PC-9 (cell line): ENCODE results near the gene PSORS1C1. TPM values are rescaled to one million over a fixed set of nuclear protein-coding genes. Genes with fewer than 3 reads are reported as not detected.
"Not testable (repeated sequence)": the region's sequence is repeated elsewhere in the genome, so short reads cannot be mapped to it uniquely, and the experiment has no call there.

Experiments
- BruUV-seq: library from RNA; stranded (reverse); fragments of 400-500 nt; replicated peaks from 2 replicates; lab custom pipeline; 2021; lab: Mats Ljungman, UMichigan
- CTCF ChIA-PET: fragments of 300-600 bp; sonication (Branson Sonifier 250); formaldehyde crosslinking; loops from one replicate; lab custom pipeline; 2022; ENCODE audit warnings: antibody characterized with exemption; lab: Charles Lee
- POLR2A ChIA-PET: fragments of 300-600 bp; sonication (Branson Sonifier 250); formaldehyde crosslinking; loops from one replicate; lab custom pipeline; 2022; ENCODE audit warnings: antibody characterized with exemption; ENCODE audit not compliant: unreplicated experiment; lab: Charles Lee
- DNase-seq, 2 experiments: peaks; one replicate each; pipeline versions ENCODE4 v3.0.0 to v3.0.0-alpha.2; 2015 to 2022; ENCODE audit warnings: mixed read lengths in 1 of 2
- H2AFZ ChIP-seq: fragments of 200-600 bp; sonication (generic); 2 replicates; pipeline ENCODE4 v1.8.1; 2017; ENCODE audit warnings: antibody characterized with exemption
- H3F3A ChIP-seq: fragments of 200-600 bp; sonication (generic); 2 replicates; pipeline ENCODE4 v1.8.1; 2017; ENCODE audit warnings: antibody characterized with exemption, mild to moderate bottlenecking, low read depth; ENCODE audit not compliant: insufficient read depth
- H3K27ac ChIP-seq: fragments of 200-600 bp; sonication (generic); 2 replicates; pipeline ENCODE4 v1.6.1; 2016; ENCODE audit warnings: mixed run types
- H3K27me3 ChIP-seq: fragments of 200-600 bp; sonication (generic); 2 replicates; pipeline ENCODE4 v1.6.1; 2016; ENCODE audit warnings: low read depth, mixed run types; ENCODE audit not compliant: insufficient read depth
- H3K36me3 ChIP-seq: fragments of 200-600 bp; sonication (generic); 2 replicates; pipeline ENCODE4 v1.6.1; 2016; ENCODE audit warnings: low read depth, mixed run types
- H3K4me1 ChIP-seq: fragments of 200-600 bp; sonication (generic); replicated peaks from 2 replicates; pipeline ENCODE4 v1.6.1; 2016; ENCODE audit warnings: mixed run types; ENCODE audit not compliant: insufficient read depth
- H3K4me2 ChIP-seq: fragments of 200-600 bp; sonication (generic); 2 replicates; pipeline ENCODE4 v1.6.1; 2017; ENCODE audit warnings: mixed run types
- H3K4me3 ChIP-seq: fragments of 200-600 bp; sonication (generic); 2 replicates; pipeline ENCODE4 v1.6.1; 2016; ENCODE audit warnings: mixed run types
- H3K79me2 ChIP-seq: fragments of 200-600 bp; sonication (generic); 2 replicates; pipeline ENCODE4 v1.6.1; 2017; ENCODE audit warnings: low read depth, mixed run types
- H3K9me2 ChIP-seq: fragments of 200-600 bp; sonication (generic); 2 replicates; pipeline ENCODE4 v1.8.1; 2017; ENCODE audit warnings: mild to moderate bottlenecking; ENCODE audit not compliant: insufficient read depth
- H3K9me3 ChIP-seq: fragments of 200-600 bp; sonication (generic); 2 replicates; pipeline ENCODE4 v1.8.1; 2016; ENCODE audit warnings: low read depth; ENCODE audit not compliant: insufficient read depth
- H4K20me1 ChIP-seq: fragments of 200-600 bp; sonication (generic); 2 replicates; pipeline ENCODE4 v1.8.1; 2017; ENCODE audit not compliant: insufficient read depth
- EZH2 ChIP-seq: fragments of 200-600 bp; sonication (generic); IDR thresholded peaks from 2 replicates; pipeline ENCODE4 v1.8.0; 2017; ENCODE audit warnings: antibody characterized with exemption, low read depth
- intact Hi-C: fragments of 100-400 bp; cut with micrococcal nuclease; formaldehyde crosslinking; loops from one replicate; pipeline ENCODE4 v1.10.0; 2022; ENCODE audit not compliant: unreplicated experiment
- total RNA-seq: library from RNA; stranded (reverse); gene quantifications from 2 replicates; pipeline ENCODE4 v1.2.3, GENCODE V29; 2021
- TF ChIP-seq, protein P1 (sequence below): fragments of 200-600 bp; sonication (generic); conservative IDR thresholded peaks from 2 replicates; pipeline ENCODE4 v1.6.1; 2017; ENCODE audit warnings: mixed run types, antibody characterized with exemption, mild to moderate bottlenecking, moderate library complexity

The PSORS1C1 gene
- total RNA-seq, 1 experiment from 2014 or later = 29.2 TPM

DNA sequence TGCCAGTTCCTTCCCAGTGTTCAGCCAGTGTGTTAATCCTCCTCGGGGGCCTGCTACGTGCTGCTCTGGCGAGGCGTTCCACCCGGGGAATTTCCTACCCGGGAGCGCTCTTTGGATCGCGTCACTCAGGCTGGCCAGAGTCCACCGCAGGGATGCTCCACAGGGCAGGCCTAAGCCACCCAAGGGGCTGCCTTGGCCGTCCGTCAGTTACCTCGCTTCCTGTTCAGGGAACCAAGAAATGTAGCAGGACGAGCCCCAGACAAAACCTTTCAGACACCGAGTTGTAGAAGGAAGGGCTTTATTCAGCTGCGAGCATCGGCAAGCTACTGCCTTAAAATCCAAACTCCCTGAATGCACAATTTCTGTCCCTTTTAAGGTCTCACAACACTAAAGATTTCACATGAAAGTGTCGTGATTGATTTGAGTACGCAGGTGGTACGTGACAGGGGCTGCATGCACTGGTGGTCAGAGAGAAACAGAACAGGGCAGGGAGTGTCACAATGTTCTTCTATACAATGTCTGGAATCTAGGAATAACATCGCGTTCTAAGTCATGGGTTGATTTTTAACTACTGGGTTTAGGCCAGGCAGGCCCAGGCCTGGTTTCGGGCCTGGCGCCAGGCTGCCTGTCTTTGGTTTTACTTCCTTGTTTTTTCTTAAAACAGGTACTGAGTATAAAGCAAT is 71.6 kb downstream of the PSORS1C1 start:
- no peaks in the 10 kb centered on the region for H3K27me3 ChIP-seq
- no peaks in the 10 kb centered on the region for H3K9me3 ChIP-seq
- no peak for DNase-seq
- H3K36me3 ChIP-seq = no peaks in the 10 kb centered on the region
- intact Hi-C loops = no loop called here
- ChIA-PET CTCF (interaction anchor here (0.6 kb wide), 1 partner anchor 209 kb away, joined by 3 read pairs; no protein-coding TSS in a partner anchor), POLR2A (no interaction called here)
- BruUV-seq = no TSS peak
- no peaks in the 10 kb centered on the region for H3K9me2 ChIP-seq
- H3K4me3 ChIP-seq = no peak overlapping the region
- peaks cover 9% of the 10 kb centered on the region; the same call in 1 of the 2 replicates for H3F3A ChIP-seq
- no peaks in the 10 kb centered on the region for H4K20me1 ChIP-seq
- H3K4me2 ChIP-seq = no peak overlapping the region
- no peak overlapping the region for H2AFZ ChIP-seq
- peaks cover 7% of the 10 kb centered on the region; the same call in 1 of the 2 replicates for H3K4me1 ChIP-seq
- no peaks in the 10 kb centered on the region for H3K79me2 ChIP-seq
- no peak overlapping the region for H3K27ac ChIP-seq
- TF ChIP-seq, protein P1, sequence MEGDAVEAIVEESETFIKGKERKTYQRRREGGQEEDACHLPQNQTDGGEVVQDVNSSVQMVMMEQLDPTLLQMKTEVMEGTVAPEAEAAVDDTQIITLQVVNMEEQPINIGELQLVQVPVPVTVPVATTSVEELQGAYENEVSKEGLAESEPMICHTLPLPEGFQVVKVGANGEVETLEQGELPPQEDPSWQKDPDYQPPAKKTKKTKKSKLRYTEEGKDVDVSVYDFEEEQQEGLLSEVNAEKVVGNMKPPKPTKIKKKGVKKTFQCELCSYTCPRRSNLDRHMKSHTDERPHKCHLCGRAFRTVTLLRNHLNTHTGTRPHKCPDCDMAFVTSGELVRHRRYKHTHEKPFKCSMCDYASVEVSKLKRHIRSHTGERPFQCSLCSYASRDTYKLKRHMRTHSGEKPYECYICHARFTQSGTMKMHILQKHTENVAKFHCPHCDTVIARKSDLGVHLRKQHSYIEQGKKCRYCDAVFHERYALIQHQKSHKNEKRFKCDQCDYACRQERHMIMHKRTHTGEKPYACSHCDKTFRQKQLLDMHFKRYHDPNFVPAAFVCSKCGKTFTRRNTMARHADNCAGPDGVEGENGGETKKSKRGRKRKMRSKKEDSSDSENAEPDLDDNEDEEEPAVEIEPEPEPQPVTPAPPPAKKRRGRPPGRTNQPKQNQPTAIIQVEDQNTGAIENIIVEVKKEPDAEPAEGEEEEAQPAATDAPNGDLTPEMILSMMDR = no peak
- TF ChIP-seq EZH2 = no peak

DNA sequence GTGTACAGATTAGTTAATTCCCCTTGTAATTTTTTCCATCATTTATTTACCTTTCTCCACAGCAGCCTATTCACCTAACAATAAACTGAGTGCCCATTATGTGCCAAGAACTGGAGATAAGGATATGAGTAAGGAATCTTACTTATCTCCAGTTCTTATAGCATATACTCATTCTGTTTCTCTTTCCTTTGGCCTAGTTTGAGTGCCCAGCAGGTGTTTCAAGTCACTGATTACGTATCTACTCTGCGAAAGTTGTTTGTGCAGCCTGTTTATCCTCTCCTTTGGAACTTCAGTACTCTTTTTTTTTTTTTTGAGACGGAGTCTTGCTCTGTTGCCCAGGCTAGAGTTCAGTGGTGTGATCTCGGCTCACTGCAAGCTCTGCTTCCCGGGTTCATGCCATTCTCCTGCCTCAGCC is 73.2 kb downstream of the PSORS1C1 start:
- H3F3A ChIP-seq = peaks cover 9% of the 10 kb centered on the region; the same call in 1 of the 2 replicates
- no peak for TF ChIP-seq EZH2
- TF ChIP-seq, protein P1 = no peak
- no TSS peak for BruUV-seq
- no peaks in the 10 kb centered on the region for H3K36me3 ChIP-seq
- H3K4me3 ChIP-seq = no peak overlapping the region
- H3K4me2 ChIP-seq = 0 out of 2 replicates have a peak overlapping the region, but pooled peaks have one; percentile 20
- H3K9me2 ChIP-seq = no peaks in the 10 kb centered on the region
- no peaks in the 10 kb centered on the region for H4K20me1 ChIP-seq
- no peaks in the 10 kb centered on the region for H3K79me2 ChIP-seq
- H3K27ac ChIP-seq = no peak overlapping the region
- intact Hi-C loops = no loop called here
- CTCF ChIA-PET = interaction anchor here (1.0 kb wide), 1 partner anchor 49 kb away, joined by 4 read pairs; the partner anchor contains the start of gene PSORS1C2
- no peaks in the 10 kb centered on the region for H3K9me3 ChIP-seq
- peak in 1 of 2 experiments; percentile 84 for DNase-seq
- peaks cover 7% of the 10 kb centered on the region; the same call in 1 of the 2 replicates for H3K4me1 ChIP-seq
- 0 out of 2 replicates have a peak overlapping the region, but pooled peaks have one; percentile 12 for H2AFZ ChIP-seq
- H3K27me3 ChIP-seq = no peaks in the 10 kb centered on the region
- POLR2A ChIA-PET = no interaction called here

DNA sequence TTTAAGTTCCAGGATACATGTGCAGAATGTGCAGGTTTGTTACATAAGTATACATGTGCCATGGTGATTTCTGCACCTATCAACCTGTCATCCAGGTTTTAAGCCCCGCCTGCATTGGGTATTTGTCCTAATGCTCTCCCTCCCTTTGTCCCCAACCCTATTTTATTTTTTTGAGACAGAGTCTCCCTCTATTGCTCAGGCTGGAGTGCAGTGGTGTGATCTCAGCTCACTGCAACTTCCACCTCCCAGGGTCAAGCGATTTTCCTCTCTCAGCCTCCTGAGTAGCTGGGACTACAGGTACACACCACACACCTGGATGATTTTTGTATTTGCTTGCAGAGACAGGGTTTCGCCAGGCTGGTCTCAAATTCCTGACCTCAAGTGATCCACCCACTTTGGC is 74.6 kb downstream of the PSORS1C1 start:
- H3K36me3 ChIP-seq, H2AFZ ChIP-seq, H4K20me1 ChIP-seq, H3K9me2 ChIP-seq, intact Hi-C loops, H3K4me2 ChIP-seq, DNase-seq, H3K27me3 ChIP-seq, CTCF ChIA-PET, H3K4me1 ChIP-seq, H3K27ac ChIP-seq, H3K9me3 ChIP-seq, H3K79me2 ChIP-seq, H3K4me3 ChIP-seq, BruUV-seq: not testable (repeated sequence)
- POLR2A ChIA-PET = interaction anchor here (0.6 kb wide), 1 partner anchor 73 kb away, joined by 4 read pairs; no protein-coding TSS in a partner anchor
- peaks cover 16% of the 10 kb centered on the region; the same call in 1 of the 2 replicates for H3F3A ChIP-seq

Other genes with a start within 250 kb of the PSORS1C1 start
- gene DDR1, start 230.3 kb upstream of the PSORS1C1 start, total RNA-seq = 267 and 269 TPM in 2 replicates
- gene GTF2H4, start 206.6 kb upstream of the PSORS1C1 start, total RNA-seq = 31.3 and 43.9 TPM in 2 replicates
- gene VARS2, start 200.6 kb upstream of the PSORS1C1 start, total RNA-seq = 59.4 and 60.3 TPM in 2 replicates
- 0.72 and 0.75 TPM in 2 replicates for gene SFTA2, start 182.6 kb upstream of the PSORS1C1 start, total RNA-seq
- not detected in 2 replicates for gene MUCL3, start 173.8 kb upstream of the PSORS1C1 start, total RNA-seq
- gene MUC21, start 131.1 kb upstream of the PSORS1C1 start, total RNA-seq = 0.13 TPM in 1 of 2 replicates, not detected in the other
- gene MUC22, start 104.3 kb upstream of the PSORS1C1 start, total RNA-seq = not detected in 2 replicates
- 21.1 and 21.6 TPM in 2 replicates for gene C6orf15, start 2.2 kb upstream of the PSORS1C1 start, total RNA-seq
- gene CDSN, start 5.6 kb downstream of the PSORS1C1 start, total RNA-seq = 1.0 and 1.9 TPM in 2 replicates
- not detected in 2 replicates for gene PSORS1C2, start 24.3 kb downstream of the PSORS1C1 start, total RNA-seq
- gene CCHCR1, start 43.0 kb downstream of the PSORS1C1 start, total RNA-seq = 60.6 and 69.0 TPM in 2 replicates
- 19.0 and 26.0 TPM in 2 replicates for gene TCF19, start 43.8 kb downstream of the PSORS1C1 start, total RNA-seq
- gene POU5F1, start 55.9 kb downstream of the PSORS1C1 start, total RNA-seq = 1.1 and 1.4 TPM in 2 replicates
- gene HLA-C, start 157.3 kb downstream of the PSORS1C1 start, total RNA-seq = 305 and 374 TPM in 2 replicates
- 137 and 204 TPM in 2 replicates for gene HLA-B, start 242.4 kb downstream of the PSORS1C1 start, total RNA-seq